HFF-Myc (cell line): ENCODE measurements around the gene GRK3.

Experiments used
- DNase-seq: peaks from one replicate; pipeline ENCODE4 v3.0.0-alpha.2; 2011; ENCODE audit warnings: low read depth; ENCODE audit errors: extremely low read depth
- H3K4me3 ChIP-seq: replicated peaks from 2 replicates; pipeline ENCODE4 v1.5.1; 2011; ENCODE audit warnings: low read depth, mild to moderate bottlenecking, control low read depth, low read length
- TF ChIP-seq, protein P1 (sequence below): IDR thresholded peaks from 2 replicates; pipeline ENCODE4 v1.5.1; 2012; ENCODE audit warnings: mild to moderate bottlenecking, low read depth, low read length, control low read depth; ENCODE audit errors: missing control alignments

GRK3 gene

DNA sequence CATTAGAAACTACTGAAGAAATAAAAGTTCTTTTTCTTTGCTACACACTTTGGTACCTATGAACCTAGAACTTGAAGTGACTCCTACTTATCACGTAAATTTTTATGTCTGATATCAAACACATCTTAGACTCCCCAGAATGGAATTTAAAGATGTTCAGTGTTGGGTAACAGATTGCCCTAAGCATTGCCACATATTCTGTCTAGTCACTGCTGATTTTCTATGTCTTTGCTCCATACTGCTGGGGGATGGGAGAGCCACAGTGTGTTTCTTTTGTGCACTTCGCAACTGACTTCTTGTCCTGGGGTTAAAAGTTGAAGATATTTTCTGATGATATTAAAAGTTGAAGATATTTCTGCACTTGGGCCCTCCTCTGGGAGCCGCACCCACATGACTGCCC, 158.2 kb downstream of the GRK3 start:
- TF ChIP-seq, protein P1, sequence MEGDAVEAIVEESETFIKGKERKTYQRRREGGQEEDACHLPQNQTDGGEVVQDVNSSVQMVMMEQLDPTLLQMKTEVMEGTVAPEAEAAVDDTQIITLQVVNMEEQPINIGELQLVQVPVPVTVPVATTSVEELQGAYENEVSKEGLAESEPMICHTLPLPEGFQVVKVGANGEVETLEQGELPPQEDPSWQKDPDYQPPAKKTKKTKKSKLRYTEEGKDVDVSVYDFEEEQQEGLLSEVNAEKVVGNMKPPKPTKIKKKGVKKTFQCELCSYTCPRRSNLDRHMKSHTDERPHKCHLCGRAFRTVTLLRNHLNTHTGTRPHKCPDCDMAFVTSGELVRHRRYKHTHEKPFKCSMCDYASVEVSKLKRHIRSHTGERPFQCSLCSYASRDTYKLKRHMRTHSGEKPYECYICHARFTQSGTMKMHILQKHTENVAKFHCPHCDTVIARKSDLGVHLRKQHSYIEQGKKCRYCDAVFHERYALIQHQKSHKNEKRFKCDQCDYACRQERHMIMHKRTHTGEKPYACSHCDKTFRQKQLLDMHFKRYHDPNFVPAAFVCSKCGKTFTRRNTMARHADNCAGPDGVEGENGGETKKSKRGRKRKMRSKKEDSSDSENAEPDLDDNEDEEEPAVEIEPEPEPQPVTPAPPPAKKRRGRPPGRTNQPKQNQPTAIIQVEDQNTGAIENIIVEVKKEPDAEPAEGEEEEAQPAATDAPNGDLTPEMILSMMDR = no peak
- DNase-seq = no peak
- H3K4me3 ChIP-seq = no peak overlapping the region

DNA sequence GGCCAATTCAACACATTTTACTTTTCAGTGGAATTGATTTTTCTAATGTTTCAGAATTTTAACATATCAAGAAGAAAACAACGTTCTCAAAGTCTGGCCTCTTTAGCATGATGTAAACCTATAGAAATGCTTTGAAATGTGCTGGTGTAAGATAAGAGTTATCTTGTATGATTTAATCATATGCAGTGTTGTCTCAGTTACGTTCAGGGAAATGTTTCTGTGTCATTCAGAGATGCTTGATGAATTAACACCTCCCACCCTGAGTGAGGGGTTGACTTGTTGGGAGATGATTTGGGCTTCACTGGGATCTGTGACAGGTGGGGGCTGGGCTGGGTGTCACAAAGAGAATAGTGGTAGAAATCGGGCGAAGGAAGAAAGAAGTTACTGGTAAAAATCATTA, 161.8 kb downstream of the GRK3 start:
- TF ChIP-seq, protein P1 = no peak
- H3K4me3 ChIP-seq = no peak overlapping the region
- no peak for DNase-seq

DNA sequence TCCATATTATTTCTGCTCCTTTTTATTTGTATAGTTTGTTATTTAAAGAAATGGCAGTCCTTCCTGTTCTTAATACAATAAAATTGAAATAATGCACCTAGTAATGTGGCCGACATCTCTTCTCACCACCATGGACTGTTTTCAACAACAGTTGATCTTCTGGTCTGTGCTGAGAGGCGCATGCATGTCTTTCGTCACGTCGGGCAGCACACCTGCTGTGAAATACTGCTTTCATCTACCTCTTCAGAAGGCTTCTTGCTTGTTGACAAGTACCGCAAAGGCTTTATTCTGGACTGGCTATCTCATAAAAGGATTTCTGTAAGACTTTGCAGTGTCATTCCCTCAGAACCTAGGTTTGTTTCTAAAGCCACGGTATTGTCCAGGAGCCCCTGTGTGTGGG, 163.6 kb downstream of the GRK3 start:
- DNase-seq = no peak
- H3K4me3 ChIP-seq = no peak overlapping the region
- TF ChIP-seq, protein P1 = no peak

DNA sequence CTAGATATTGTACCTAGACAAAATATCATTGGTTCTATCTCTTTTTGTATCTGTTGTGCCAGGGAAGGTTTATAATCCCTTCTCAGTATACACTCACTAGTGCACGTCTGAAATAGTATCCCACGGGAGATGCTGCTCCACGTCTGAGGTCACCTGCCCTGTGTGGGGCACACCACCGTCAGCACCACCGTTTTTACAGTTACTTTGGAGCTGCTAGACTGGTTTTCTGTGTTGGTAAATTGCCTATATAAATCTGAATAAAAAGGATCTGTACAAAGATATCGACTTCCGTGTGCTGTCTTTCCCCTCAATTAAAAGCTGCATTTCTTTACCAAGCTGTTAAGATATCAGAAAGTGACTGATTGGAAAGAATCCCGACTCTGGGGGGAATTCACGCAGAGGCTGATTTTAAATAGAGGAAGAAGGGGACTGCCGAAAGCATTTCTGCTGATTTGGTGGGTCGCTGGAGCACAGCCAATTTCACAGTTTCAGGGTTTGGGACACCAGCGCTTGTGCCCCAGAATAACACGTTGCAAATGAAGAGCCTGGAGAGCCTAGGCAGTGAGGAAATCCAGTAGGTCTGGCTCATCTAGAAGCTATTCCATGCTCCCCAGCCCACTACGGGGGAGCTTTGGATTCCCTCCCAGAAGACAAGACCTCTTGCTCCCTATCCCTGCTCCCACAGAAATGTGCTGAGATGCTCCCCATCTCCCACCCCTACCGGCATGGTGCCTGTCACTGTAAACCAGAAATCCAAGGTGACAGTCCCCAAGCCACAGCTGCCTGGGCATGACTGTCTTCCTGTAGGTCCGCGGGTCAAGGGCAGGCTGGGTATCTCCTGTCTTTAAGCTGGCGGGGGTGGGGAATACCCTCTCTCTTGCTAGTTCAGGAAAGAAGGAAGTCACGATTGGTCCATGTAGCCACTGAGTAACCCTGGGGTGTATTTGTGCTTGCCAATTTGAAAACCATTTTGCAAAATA, 164.8 kb downstream of the GRK3 start:
- DNase-seq = no peak
- H3K4me3 ChIP-seq = no peak overlapping the region
- TF ChIP-seq, protein P1 = no peak

DNA sequence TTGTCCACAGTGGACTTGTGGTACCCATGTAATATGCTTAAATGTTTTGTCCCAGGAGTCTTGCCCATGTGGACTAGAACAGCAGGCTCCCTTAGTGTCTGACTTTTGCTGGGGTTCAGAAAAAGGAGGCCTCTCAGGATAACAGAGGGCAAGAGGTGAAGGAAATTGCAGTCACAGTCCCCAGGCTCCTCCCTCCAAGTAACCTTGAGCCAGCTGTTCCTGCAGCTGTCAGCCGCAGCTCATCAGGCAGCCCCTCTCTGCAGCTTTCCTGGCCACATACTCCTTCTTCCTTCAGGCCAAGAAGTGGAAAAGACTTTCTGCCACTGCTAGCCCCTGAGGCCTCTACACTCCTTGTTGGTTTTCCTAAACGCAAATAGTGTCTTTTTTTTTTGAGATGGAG, 171.2 kb downstream of the GRK3 start:
- DNase-seq = no peak
- no peak overlapping the region for H3K4me3 ChIP-seq
- TF ChIP-seq, protein P1 = no peak

DNA sequence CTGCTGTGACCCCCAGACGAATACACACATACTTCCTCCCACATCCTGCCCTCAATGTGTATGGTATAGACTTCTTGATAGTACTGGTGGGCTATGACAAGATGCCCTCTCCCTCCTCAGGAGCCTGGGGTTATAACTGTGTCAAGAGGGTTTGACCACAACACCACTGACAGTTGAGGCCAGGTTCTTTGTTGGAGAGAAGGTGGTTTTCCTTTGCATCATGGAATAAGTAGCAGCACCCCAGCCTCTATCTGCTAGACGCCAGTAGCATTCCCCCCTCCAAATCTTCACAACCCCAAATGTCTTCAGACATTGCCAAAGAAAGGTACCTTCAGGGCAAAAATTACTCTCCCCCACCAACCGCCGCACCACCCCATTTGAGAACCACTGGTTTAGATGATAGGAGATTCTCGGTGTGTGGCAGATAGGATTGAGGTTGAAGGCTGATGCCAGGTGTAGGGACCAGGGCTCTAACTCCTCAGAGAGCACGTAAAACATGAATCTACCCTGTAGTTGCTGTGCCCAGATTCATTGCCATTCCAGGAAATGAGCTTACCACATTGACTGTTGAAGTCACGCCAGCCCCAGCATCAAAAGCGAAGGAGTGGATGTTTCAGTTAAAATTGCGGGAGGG, 172.0 kb downstream of the GRK3 start:
- TF ChIP-seq, protein P1 = no peak
- no peak overlapping the region for H3K4me3 ChIP-seq
- no peak for DNase-seq
